ENCODE results near the gene AMOTL1.
A peak's percentile ranks its signal among the peaks of the same experiment; 100 is the strongest.
"Not testable (repeated sequence)": the region's sequence is repeated elsewhere in the genome, so short reads cannot be mapped to it uniquely, and the experiment has no call there.

The AMOTL1 gene

DNA sequence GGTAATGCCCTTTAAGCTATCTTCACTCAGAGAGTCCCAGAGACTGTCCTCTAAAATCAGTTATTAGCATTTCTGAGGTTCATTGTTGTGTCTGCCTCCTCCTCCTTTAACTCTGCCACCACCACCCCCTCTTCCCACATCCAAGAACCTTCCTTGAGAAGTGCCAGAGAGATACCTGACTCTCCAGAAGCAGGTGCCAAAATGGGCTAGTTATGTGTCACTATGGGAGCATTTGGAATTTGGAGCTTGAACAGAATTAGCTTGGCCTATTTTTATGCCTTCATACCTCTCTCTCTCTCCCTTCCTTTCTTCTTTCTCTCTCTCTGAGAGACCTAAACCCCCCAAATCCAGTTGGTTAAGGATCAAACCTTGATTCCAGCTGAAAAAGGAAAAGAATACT lies 75.9 kb downstream of the AMOTL1 start:
- peak overlapping the region; percentile 80; the same call in 1 of the 2 replicates for H3K27ac ChIP-seq
- TF ChIP-seq, protein P1, sequence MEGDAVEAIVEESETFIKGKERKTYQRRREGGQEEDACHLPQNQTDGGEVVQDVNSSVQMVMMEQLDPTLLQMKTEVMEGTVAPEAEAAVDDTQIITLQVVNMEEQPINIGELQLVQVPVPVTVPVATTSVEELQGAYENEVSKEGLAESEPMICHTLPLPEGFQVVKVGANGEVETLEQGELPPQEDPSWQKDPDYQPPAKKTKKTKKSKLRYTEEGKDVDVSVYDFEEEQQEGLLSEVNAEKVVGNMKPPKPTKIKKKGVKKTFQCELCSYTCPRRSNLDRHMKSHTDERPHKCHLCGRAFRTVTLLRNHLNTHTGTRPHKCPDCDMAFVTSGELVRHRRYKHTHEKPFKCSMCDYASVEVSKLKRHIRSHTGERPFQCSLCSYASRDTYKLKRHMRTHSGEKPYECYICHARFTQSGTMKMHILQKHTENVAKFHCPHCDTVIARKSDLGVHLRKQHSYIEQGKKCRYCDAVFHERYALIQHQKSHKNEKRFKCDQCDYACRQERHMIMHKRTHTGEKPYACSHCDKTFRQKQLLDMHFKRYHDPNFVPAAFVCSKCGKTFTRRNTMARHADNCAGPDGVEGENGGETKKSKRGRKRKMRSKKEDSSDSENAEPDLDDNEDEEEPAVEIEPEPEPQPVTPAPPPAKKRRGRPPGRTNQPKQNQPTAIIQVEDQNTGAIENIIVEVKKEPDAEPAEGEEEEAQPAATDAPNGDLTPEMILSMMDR (conservative IDR thresholded peaks at IDR 0.05), result no peak
- no peak for TF ChIP-seq ZFX (IDR thresholded peaks at IDR 0.05)

DNA sequence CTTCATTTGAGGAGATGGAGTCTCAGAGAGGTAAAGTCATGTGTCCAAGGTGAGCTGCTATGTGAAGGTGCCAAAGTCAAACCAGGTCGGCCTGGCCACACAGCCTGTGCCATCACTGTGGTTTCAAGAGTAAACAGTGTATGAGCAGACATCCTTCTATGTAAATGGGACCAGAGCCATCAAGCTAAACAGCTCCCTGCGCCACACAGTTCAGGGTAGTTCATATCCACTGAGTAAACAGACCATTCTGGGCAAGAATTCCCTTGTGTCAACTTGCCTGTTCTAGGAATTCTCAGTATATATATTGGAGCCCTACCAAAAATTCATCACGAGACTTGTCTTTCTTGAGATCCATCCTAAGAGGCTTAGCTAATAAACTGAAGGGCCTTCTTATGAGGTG lies 77.5 kb downstream of the AMOTL1 start:
- TF ChIP-seq ZFX (IDR thresholded peaks at IDR 0.05), result no peak
- TF ChIP-seq, protein P1 (conservative IDR thresholded peaks at IDR 0.05), result no peak
- peak overlapping the region; percentile 80; the same call in 1 of the 2 replicates for H3K27ac ChIP-seq

DNA sequence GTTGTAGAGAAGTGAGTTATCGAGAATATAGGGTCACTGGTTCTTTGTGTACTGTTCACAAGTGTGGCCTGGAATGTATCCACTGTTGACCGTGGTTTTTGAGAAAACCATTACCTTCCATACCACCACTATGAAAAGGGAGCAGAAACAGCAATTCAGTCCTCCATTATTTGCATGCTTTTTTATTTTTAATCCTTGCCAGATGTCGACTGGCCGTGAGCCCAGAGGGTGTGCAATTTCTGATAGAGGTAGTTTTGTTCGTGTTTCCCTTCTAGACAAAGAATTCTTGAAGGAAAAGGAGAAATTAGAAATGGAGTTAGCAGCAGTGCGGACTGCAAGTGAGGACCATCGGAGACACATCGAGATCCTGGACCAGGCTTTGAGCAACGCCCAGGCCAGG lies 81.7 kb downstream of the AMOTL1 start:
- no peak overlapping the region for H3K27ac ChIP-seq
- TF ChIP-seq, protein P1 (conservative IDR thresholded peaks at IDR 0.05), result no peak
- TF ChIP-seq ZFX (IDR thresholded peaks at IDR 0.05), result no peak

DNA sequence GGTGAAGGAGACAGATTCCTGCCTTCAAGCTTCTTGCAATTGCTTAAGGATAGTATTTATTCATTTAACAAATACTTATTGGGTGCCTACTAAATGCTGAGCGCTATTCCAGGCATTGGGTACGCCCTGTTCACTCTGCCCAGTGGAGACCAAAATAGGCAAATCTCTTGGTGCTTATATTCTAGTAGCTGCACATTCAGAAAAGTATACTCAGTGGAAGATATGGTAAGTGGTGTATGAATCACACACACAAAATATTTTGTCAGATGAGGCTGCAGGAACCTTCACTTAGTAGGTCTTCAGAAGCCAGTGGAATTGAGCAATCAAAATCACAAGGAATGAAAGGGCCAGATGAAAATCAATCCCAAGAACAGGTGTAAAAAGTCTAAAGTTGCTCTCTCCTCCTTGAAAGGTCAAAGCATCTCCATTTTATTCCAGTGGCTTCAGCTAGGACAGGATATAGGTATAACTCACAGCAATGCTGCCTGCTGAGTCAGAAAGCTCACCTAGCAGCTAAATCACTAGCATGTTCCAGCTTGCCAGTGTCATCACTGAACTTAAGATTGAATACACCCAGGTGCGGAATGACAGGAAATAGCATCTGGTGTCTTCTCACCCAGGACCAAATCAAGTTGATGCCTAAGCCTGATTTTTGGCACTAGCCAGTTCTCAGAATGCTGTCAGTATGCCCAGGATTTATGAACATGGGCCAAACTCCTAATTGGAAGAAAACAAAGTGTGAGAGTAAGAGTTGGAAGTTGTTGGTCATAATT lies 83.9 kb downstream of the AMOTL1 start:
- H3K27ac ChIP-seq, result no peak overlapping the region
- TF ChIP-seq, protein P1 (conservative IDR thresholded peaks at IDR 0.05), result no peak
- TF ChIP-seq ZFX (IDR thresholded peaks at IDR 0.05), result no peak

DNA sequence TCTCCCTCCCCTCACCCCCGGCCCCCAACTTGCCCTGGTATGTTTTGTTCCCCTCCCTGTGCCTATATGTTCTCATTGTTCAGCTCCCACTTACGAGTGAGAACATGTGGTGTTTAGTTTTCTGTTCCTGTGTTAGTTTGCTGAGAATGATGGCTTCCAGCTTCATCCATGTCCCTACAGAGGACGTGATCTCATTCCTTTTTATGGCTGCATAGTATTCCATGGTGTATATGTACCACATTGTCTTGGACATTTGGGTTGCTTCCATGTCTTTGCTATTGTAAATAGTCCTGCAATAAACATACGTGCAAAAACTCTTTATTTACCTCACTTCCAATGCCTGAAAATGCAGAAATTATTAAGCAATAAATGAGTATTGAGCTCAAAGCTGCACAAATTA lies 85.1 kb downstream of the AMOTL1 start:
- not testable (repeated sequence) for H3K27ac ChIP-seq

DNA sequence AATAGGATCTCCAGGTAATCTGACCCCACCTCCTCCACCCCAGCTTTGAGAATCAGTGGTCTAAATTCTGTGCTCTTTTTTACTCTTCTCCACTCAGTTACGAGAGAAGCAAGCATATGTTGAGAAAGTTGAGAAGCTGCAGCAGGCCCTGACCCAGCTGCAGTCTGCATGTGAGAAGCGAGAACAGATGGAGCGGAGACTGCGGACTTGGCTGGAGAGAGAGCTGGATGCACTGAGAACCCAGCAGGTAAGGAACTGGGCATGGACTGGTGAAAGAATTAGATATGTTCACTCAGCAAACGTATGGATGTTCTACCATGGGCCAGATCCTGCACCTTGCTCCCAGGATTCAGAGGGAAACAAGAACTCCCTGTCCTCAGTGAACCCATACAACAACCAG lies 85.7 kb downstream of the AMOTL1 start:
- no peak for TF ChIP-seq ZFX (IDR thresholded peaks at IDR 0.05)
- TF ChIP-seq, protein P1 (conservative IDR thresholded peaks at IDR 0.05), result no peak
- no peak overlapping the region for H3K27ac ChIP-seq

DNA sequence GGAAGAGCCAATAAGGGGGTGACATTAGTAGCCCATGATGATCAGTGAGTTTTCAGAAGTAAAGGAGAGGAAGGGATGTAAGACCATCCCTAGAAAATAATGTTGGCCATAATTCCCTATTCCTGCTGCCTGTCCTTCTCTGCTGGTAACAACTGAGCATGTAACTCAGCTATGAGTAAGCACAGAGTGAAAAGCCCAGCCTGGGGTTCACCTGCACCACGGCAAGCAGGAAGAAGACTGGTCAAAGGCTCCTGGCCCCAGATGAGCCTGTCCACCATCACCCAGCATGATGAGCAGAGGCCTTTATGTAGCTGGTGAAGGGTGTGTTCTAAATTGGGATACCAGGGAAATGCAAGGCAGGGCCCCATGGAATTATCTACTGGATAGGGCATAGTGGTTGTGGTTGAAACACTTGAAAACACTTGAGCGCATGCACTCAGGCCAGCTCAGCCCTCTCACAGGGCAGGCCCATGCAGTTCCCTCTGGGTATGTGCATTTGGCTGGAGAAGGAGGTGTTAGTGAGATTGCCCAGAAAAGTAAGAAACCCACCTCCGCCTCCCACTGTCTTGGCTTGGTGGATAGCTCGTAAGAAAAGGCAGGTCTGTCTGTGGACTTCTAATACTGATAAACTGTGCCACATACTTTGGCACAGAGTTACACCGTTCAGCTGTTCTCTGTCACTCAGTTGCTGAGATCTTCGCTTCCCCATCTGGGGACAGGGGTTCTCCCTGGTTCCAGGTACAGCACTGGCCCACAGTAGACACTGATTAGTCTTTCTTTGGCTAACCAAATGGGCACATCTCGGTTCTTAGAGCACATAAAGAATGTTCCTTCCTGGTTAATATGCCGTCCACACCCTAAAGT lies 86.8 kb downstream of the AMOTL1 start:
- H3K27ac ChIP-seq, result no peak overlapping the region
- TF ChIP-seq, protein P1 (conservative IDR thresholded peaks at IDR 0.05), result no peak
- TF ChIP-seq ZFX (IDR thresholded peaks at IDR 0.05), result no peak
